Occipital lobe (tissue), 2 donors: Measurements from ENCODE around the gene ACY1. TPM values are rescaled to one million over a fixed set of nuclear protein-coding genes. Genes with fewer than 3 reads are reported as not detected.
"Not testable (repeated sequence)": the region's sequence is repeated elsewhere in the genome, so short reads cannot be mapped to it uniquely, and the experiment has no call there.

Experiments used
- DNase-seq: peaks from one replicate; lab custom pipeline; 2025; lab: John Stamatoyannopoulos, UW
- total RNA-seq: library from RNA; depleted of rRNA; stranded (reverse); fragments of >200 nt; gene quantifications from one replicate; pipeline ENCODE4 v1.2.3, GENCODE V29; 2014

Gene ACY1
- total RNA-seq, 1 donor from 2014 or later: 2.8 TPM

DNA sequence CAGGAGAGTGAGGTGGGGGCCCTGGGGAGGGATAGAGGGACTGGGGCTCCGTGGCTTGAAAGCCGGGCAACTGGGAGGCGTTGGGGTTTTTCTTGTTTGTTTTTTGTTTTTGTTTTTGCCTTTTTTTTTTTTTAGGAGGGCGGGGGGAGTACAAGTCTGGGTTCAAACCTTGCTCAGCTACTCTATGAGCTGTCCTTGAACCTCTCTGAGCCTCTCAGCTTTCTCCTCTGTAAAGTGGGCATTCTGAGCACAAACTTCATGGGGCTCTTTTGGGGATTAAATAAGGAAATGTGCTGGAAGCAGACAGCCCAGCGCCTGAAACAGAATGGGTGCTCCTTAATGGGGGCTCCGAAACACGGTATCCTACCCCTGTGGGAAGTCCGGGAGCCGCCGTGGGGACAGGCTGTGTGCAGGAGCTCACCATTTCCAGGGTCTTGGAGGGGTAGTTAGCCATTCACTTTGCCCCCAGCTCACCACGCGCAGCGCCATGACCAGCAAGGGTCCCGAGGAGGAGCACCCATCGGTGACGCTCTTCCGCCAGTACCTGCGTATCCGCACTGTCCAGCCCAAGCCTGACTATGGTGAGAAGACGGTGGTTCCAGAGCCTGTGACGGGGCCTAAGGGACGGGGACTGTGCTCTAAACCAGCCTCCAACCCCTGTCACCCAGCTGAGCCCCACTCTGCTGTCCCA is 388 bp downstream of the ACY1 start:
- DNase-seq: no peak

DNA sequence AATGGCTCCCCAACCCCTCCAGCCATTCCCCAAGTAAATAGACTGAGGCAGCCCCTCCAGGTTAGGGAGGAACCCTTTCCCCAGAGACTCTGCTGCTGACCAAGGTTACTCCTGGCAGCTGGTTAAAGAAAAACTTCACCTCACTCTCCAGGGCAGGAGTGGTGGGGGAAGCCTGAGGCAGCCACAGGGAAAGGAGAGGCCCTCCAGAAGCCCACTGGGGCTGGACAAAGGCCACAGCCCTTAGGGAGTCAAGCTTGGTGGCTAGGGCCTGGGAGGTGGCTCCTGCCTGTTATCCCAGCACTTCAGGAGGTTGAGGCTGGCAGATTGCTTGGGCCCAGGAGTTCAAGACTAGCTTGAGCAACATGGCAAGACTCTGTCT is 923 bp downstream of the ACY1 start:
- no peak for DNase-seq

DNA sequence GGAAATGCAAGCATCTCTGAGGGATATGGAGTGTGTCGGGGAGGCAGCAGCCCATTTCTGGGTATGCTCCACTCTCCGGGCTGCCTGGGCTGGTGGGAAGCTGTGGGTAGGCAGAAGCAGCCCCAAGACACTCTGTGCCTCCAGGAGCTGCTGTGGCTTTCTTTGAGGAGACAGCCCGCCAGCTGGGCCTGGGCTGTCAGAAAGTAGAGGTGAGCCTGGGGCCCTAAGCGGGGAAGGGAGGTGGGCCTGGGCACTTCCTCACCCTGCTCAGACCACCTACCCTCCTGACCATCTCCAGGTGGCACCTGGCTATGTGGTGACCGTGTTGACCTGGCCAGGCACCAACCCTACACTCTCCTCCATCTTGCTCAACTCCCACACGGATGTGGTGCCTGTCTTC is 1.7 kb downstream of the ACY1 start:
- no peak for DNase-seq

DNA sequence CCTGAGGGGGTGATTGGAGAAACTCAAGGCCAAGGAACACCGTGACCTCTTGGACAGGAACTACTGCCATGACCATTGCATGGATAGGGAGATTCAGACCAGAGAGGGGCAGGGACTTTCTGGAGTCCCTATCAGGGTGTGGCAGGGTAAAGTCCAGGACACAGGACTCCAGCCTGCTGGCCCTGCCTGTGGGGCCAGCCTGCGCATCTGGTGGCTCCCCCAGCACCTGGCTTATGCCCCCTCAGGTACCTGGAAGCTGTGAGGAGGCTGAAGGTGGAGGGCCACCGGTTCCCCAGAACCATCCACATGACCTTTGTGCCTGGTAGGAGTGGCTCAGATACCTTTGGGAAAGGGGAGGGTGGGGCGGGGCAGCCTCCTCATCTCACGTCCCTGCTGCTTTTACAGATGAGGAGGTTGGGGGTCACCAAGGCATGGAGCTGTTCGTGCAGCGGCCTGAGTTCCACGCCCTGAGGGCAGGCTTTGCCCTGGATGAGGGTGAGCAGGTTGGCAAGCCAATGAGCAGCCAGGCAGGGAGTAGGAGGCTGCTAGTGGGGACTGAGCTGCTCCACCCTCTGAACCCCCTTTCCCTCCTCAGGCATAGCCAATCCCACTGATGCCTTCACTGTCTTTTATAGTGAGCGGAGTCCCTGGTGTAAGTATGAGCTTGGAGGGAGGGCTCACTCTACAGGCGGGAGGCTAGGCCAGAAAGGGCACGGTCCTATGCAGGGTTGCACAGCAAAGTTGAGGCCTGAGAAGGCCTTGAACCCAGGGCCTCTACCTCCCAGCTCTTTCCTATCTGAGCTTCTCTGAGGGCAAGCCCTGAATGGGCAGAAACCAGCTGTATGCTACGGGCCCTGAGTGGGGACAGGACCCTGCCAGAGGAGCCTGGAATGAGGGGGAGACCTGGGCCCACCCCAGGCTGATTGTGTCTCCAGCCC is 2.9 kb downstream of the ACY1 start:
- no peak for DNase-seq

DNA sequence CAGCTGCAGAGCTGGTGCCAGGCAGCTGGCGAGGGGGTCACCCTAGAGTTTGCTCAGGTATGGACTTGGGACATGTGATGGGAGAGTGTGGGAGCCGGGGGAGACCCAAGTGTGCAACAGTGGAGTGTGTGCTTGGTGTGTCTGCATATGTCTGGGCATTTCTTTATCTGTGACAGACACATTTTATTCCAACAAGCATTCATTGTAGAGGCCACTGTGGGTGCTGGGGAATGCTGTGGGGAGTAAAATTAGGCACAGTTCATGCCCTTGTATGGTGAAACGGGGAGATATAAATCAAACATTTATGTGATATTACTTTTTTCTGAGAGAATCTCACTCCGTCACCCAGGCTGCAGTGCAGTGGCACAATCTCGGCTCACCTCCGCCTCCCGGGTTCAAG is 4.2 kb downstream of the ACY1 start:
- no peak for DNase-seq

DNA sequence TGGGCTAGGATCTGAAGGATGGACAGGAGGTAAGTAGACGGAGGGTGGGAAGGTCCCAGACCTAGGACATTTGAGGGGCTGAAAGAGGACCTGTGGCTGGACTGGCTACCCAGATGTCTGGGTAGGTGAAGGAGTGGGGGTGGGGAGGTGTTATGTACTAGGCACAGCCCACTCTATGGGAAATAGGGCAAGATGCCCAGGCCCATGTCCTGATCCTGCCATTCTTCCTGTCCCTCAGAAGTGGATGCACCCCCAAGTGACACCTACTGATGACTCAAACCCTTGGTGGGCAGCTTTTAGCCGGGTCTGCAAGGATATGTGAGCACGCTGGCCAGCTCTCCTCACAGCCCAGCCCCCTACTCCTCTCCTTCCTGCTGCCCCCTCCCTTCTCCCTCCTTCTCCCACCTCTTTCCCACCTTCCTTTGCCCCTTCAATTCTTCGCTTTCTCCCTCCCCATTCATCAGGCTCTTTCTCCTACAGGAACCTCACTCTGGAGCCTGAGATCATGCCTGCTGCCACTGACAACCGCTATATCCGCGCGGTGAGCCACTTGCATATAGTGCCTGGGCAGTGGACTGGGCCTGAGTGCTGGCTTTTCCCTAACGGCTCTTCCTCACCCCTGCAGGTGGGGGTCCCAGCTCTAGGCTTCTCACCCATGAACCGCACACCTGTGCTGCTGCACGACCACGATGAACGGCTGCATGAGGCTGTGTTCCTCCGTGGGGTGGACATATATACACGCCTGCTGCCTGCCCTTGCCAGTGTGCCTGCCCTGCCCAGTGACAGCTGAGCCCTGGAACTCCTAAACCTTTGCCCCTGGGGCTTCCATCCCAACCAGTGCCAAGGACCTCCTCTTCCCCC is 5.2 kb downstream of the ACY1 start:
- no peak for DNase-seq

DNA sequence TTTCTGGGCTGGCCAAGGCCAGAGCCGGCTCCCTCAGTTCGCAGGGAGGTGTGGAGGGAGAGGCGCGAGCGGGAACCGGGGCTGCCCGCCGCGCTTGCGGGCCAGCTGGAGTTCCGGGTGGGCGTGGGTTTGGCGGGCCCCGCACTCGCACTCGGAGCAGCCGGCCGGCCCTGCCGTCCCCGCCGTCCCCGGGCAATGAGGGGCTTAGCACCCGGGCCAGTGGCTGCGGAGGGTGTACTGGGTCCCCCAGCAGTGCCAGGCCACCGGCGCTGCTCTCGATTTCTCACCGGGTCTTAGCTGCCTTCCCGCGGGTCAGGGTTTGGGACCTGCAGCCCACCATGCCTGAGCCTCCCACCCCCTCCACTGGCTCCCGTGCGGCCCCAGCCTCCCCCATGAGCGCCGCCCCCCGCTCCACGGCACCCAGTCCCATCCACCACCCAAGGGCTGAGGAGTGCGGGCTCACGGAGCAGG is 7.2 kb downstream of the ACY1 start:
- DNase-seq: not testable (repeated sequence)

DNA sequence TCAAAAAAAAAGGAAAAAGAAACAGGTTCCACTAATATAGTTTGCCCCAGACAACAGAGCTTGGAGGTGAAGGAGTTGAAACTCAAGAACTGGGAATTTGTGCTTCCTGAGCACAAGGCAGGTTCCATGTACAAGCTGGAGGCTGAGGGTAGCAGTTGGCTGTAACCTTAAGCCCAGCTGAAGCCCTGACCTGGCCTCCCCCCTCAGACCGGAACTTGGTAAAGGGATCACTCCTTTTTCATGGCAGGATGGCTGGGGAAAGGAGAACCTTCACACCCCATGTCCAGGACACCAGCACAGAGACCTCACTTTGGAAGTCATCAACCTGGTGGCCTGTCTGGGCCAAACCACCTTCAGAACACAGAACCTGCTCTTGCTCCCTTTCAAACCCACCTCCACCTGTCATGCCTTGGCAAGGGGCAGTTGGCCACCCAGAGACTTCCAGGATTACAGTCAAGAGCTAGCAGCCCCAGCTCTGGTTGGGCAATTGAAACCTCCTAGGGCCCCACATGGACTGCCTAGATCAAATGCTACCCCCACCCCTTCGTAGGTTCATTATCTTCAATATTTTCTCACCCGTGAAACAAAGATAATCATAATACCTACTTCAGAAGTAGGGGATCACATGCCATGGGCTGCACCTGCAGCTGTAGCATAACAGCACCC is 8.8 kb downstream of the ACY1 start:
- DNase-seq: no peak

DNA sequence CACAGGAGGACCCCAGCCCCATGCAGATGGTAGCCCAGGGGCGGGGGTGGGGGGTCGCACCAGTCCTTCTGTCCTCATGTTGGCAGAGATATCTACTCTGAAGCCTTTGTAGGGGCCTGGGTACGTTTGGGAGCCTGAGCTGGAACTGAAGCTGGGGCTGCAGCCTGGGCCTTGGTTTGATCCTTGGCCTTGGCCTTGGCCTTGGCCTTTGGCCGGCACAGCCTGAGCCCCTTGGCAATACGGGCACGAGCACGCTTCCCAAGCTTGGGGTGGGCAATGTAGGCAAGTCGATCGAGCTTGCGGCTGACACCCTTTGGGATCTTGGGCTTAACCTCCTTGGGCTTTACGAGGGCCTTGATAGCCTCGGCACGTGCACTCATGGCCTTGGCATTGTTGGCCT is 10.3 kb downstream of the ACY1 start:
- not testable (repeated sequence) for DNase-seq

DNA sequence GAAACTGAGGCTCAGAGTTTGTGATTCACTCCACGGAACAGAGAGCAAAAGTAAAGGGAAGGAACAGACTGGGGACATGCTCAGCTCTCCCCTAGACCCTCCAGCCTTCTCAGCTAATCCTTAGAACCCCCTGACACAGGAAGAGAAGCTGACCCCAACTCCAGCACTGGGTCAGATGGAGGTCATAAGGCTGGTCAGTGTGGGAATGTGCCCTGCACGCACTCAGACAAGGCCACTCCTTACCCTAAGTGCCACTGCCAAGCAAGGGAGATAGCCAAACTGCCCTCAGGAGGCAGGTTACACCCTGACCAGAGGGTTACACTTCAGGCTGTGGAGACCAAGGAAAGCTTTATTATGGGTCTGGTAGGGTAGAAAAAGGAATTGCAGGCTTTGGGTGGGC is 11.2 kb downstream of the ACY1 start:
- DNase-seq: no peak

DNA sequence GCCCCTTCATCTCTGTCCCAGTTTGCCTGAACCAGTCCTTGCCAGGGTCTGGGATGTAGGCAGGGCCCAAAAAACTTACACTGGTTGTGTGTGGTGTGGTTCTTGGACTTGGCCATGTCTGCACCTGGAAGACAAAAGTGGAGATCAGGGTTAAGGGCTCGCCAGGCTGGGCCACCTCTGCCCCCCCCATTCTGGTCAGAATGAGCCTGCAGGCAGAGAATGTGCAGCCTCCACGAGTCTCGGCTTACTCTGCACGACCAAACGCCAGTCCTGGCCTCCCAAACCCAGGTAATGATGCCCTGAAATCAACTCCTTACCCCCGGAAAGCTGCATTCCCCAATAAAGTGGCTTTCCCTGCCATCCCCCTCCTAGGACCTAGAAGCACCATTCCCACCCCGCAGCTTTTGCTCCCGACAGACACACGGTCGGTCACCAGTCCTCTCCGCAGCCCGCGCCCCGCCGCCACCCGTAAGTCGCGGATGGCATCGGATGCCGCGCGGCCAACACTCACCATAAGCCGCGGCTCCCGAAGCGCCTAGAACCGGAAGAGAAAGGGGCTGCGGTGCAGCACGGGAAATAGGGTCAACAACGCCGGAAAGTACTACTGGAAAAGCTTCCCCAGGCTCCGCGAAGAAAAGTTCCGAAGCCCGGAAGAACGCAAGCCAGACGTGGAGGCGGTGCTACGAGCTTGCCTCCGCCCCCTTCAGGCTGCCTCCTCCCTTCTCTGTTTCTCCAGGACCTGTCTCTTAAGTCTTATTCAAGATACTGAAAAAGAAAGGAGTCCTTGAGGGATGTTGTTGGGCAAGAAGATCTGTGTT is 12.2 kb downstream of the ACY1 start, which contains the start of gene RPL29:
TSS of gene RPL29 (minus strand) at position 550 of the 818 bp plus-strand sequence. CDS start at position 116, 434 bp downstream.
- peak; percentile 89 for DNase-seq

DNA sequence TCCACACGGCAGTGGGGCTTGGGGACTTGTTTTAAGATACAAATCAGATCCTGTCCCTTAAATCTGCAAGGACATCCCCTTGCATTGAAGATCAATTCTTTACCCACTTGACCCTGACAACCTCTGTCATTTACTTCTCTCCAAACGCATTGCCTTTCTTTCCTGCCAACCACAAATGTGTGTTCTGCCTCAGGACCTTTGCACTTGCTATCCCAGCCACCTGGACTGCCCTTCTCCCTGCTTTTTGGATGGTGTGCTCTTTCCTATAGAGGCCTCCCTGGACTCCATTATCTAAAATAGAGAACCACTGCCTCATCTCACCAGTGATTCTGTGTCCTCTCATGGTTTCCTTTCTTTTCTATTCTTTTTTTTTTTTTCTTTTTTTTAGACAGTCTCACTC is 13.8 kb downstream of the ACY1 start:
- no peak for DNase-seq

DNA sequence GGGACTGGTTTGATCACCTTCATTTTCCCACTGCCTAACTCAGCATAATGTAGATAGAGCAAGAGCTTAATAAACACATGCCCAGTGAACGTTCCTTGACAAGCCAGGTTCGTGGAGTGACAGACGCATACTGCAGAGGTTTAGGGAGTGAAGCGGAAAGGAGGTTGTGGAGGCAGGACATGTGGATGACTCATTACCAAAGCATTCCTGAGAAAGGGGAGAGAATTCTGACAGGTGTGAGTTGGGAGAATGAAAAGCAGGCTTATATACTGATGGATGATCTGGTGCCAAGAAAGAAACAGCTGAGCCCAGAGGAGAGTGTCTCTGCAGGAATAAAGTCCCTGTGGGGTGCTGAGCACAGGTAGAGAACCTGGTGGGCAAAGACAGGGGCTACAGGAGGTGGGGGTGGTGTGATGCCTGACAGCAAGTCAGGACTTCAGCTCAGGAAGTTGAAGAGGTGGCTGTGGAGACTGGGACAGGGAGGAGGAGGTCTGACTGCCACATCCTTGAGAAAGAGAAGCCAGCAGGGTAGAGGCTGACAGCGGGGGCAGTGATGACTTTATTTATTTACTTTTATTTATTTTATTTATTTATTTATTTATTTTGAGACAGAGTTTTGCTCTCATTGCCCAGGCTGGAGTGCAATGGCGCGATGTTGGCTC is 14.7 kb downstream of the ACY1 start:
- DNase-seq: no peak

DNA sequence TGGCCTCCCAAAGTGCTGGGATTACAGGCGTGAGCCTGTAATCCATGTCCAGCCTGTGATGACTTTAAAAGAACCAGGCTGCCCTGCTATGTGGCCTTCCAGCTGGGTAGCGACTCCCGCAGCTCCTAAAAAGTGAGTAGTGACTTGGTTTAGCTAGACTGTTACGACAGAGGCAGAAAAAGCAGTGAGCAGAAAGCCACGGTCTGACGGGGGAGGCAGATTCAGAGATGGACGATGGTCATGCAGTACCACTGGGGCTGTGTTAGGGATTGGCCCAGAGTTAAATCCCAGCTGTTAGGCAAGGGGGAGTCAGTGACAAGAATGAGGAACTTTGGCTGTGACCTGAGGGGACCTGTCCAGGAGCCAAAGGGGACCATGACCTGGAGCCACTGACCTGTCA is 15.4 kb downstream of the ACY1 start:
- no peak for DNase-seq

DNA sequence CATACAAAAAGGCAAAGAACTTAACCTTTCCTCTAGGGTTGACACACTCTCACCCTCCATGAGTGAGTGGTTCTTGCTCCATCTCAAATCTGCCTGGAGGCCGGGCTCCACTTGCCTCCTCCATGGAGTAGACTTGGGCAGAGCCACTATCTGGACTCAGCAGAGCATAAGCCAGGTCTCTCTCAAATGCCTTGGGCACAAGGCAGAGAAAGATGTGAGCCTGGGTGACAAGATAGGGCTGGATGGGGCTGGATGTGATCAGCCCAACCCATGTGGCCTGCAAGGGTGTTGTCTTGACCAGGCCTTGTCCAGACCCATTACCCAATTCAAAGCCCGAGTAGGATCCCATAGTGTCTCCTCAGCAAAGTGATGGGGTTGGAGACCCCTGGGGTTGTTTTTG is 16.5 kb downstream of the ACY1 start:
- no peak for DNase-seq

DNA sequence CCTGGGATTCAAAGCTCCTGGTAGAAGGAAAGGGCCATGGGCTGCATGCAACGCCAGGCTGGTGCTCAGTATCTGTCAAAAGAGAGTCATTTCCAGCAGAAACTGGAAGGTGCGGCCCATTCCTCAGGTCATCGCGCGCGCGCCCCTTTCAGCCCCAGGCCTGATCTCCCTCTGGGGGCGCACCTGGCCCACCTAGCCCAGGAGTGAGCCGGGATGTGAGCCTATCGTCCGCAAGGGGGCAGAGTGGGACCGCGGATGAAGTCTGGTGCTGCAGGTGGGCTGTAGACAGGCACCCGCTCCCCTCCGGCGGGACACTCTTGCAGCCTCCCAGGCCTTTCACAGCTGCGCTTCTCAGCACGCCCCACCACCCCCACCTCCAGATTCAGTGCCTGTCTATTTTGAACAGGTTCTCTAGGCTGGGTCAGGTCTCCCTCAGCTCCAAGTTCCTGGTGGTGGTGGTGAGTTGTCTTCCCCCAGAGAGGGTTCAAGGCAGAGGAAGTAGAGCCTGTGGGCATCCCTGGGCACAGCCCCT is 18.2 kb downstream of the ACY1 start:
- peak; percentile 45 for DNase-seq

DNA sequence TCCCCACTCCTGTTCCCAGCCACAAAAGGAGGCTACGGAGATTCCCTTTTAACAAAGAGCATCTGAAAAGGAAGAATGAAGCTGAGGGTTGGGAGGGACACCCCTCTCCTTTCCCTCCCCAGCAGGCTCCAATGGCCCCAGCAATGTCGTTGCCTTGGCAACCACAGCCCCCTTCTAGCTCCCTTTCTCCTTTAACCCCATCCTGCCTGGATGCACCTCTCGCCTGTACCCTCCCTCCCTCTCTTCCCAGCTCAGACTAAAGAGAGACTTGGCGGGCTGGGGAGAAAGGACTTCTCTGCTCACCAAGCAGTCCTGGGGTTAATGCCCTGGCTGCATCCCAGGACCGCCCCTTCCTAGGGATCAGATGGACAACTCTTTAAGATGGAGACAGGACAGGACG is 19.4 kb downstream of the ACY1 start:
- no peak for DNase-seq

DNA sequence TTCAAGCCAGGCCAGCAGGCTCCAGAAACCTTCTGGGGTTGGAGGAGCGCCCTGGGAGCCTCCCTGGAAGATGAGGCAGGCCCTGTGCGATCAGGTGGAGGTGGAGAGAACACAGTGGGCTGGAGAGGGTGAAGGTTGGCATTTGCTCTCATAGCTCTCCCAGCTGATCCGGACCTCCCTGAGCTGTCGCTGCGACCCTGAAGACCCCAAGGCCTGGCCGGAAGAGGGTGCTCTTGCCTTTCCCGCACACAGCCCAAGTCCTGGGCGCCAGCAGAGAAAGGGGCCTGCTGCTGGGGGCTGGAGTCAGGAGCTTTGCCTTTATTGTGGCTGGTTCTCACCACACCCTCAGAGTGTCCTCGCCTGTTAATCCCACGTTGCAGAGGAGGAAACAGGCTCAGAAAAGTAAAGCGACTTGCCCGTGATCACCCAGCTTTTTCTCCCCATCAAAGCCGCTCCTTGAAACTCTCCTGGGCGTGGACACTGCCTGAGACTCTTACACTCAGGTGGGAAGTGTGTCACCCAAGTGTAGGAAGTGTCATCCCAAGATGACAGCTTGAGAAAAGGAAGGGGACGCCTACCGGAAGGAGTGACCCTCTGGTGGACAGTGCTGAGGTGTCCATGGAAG is 20.9 kb downstream of the ACY1 start:
- DNase-seq: no peak

DNA sequence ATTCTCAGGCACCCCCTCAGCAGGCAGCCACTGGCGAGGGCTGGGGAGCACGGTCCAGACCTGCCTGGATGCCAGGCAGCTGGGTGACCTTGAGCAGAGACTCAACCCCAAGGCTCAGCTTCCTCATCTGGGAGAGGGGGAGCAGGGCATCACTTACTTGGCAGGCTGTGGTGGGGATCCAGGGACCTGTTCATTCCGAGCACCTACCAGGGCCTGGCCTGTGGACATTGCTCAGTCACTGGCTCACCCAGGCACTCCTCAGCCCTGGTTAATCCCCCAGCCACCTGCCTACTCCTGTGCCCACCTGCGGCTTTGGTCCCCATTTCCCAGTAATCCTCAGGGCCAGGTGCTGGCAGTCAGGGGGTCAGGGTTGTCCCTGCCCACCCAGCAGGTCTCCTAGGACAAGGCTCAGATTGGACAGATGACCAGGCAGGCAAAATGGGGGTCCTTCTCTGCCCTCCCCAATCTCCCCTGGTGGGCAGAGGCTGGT is 21.6 kb downstream of the ACY1 start:
- no peak for DNase-seq
